MV-4-11 (cell line): ENCODE data around the gene ZNF836.

Experiments used
- DNase-seq: peaks from one replicate; lab custom pipeline; 2025; lab: John Stamatoyannopoulos, UW

ZNF836 gene

DNA sequence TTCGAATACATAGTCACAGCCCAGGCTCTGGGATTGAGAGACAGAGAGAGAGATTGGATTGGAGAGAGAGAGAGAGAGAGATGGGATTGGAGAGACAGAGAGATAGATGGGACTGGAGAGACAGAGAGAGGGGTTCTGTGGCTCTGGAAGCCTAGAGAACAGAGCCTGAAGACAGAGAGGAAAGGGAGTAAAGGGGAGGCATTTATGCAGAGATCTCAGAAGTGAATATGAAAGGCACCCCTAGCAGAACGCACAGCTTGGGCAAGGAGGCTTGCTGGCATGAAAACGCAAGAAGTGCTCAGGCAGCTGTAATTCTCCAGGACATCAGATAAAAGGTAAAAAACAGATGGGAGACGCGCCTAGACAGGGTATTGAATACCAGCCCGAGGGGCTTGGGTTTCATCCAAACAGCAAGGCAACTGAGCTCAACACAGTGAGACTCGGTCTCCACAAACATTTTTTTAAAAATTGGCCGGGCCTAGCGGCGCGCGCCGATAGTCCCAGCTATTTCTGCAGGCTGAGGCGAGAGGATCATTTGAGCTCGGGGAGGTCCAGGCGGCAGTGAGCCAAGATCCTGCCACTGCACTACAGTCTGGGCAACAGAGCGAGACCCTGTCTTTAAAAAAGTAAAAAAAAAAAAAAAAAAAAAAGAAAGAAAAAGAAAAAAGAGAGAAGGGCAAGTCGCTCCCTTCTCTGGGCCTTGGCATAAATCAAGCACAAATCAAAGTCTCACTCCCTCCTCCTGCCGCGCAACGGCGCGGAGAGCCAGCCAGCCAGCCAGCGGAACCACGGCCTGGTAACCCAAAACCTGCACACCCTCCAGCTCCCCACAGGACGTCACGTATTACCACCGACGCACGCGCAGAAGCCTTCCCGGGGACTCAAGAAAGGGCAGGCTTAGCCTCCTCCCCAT is 17.7 kb upstream of the ZNF836 start:
- DNase-seq: no peak

DNA sequence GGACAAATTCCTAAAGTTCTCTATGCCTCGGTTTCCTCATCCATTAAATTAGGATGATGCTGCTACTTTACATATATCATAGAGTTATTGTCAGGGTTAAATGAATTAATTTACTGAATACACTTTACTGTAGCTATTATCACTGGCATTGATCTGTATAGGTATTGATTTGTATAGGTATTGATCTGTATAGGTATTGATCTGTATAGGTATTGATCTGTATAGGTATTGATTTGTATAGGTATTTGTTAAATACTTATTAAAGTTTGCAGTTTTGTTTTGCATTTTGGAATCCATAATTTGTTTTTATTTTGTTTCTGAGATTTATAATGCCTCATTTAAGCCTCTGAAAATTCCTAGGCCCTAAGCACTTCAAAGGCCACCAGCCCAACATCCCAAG is 16.0 kb upstream of the ZNF836 start:
- DNase-seq: no peak

DNA sequence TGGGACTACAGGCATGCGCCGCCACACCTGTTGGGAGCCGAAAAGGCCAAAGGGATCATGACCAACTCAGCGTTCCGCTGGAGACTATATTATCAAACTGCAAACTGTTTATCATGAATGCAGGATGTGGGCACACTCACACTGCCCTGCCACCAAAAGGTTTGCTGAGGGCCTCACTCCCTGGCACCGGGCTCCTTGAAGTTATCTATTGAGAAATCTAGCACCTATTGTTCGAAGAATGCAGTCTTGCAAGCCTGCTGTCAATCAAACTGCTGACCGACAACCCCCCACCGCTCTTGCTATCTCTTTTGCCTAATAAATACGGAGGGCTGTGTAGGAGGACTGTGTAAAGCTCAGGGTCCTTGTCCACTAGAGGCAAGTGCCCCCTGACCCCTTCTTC is 5.2 kb upstream of the ZNF836 start:
- no peak for DNase-seq

DNA sequence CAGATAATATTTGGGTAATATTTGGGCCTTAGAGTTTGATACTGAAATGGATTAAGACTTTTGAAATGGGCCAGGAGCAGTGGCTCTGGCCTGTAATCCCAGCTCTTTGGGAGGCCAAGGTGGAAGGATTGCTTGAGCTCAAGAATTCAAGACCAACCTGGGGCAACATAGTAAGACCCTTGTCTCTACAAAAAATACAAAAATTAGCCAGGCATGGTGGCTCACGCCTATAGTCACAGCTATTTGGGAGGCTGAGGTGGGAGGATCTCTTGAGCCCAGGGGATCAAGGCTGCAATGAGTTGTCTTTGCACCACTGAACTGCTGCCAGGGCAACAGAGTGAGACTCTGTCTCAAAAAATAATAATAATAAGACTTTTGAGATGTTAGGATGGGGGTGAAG is 926 bp upstream of the ZNF836 start:
- DNase-seq: no peak

DNA sequence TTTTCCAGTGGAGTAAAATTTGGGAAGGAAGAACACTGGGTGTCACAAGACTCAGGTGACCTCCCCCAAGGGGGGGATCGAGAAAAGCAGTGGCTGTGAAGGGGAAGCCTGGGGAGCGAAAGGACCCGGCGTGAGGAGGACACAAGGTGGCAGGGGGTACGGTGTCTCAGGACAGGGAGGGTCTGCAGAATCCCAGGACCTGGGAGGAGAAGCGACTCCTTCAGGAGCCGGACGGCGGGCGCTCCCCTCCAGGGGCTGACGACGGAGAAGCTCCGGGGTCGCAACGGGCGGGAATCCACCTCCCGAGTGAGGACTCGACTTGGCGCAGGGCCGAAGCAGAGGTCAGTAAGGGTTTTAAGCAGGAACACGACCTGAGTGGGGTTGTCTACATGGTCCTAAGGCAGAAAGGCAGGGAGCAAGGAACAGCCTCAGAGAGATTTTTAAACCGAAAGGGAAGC is 529 bp downstream of the ZNF836 start:
- no peak for DNase-seq

DNA sequence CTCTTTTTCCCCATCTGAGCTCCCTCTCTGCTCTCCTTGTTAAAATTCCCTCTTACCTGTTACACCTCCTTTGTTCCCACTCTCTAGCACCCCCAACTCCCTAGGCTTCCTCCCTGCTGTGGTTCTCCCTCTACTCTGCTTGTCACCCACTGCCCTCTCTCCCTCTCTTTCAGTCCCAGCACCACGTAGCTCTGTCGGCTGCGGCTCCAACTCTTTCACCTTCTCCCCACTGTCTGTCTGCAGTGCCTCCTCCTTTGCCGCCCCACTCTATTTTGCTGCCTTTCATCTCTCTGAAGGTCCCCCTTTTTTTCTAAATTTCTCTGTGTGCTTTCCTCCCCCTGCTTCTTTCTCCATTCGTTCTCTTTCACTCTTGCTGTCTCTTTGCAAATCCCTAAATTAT is 1.1 kb downstream of the ZNF836 start:
- DNase-seq: no peak

DNA sequence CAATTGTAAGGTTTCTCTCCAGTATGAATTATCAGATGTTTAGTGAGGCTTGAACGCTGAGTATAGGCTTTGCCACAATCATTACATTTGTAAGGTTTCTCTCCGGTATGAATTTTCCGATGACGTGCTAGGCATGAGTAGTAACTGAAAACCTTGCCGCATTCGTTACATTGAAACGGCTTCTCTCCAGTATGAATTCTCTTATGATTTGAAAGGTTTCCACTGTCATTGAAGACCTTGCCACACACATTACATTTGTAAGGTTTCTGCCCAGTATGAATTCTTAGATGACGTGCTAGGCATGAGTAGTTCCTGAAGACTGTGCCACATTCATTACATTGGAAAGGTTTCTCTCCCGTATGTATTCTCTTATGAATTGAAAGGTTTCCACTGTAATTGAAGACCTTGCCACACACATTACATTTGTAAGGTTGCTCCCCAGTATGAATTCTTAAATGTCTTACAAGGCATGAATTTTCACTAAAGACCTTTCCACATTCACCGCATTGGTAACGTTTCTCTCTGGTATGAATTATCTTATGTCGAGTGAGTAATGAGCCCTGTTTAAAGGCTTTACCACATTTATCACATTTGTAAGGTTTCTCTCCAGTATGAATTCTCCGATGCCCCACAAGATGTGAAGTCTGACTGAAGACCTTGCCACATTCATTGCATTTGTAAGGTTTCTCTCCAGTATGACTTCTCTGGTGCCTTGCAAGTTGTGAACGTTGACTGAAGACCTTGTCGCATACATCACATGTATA is 15.6 kb downstream of the ZNF836 start:
- DNase-seq: no peak

DNA sequence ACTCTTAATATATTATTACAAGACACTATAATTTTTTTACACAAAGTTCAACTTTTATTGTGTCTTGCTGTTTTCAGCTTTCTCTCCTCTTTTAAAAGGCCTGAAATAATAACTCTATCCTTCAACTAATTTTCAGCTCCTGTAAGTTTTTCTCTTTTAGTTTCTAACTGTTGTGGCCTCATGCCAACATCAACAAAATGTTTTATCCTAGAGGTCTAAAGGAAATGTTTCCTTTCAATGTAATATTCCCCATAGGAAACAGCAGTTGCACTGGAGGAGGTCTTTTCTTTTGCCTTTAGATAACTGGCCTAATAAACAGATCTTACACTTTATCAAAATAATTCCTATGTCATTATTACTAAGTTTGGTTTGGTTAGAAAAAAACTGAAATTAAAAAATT is 23.2 kb downstream of the ZNF836 start:
- DNase-seq: no peak

DNA sequence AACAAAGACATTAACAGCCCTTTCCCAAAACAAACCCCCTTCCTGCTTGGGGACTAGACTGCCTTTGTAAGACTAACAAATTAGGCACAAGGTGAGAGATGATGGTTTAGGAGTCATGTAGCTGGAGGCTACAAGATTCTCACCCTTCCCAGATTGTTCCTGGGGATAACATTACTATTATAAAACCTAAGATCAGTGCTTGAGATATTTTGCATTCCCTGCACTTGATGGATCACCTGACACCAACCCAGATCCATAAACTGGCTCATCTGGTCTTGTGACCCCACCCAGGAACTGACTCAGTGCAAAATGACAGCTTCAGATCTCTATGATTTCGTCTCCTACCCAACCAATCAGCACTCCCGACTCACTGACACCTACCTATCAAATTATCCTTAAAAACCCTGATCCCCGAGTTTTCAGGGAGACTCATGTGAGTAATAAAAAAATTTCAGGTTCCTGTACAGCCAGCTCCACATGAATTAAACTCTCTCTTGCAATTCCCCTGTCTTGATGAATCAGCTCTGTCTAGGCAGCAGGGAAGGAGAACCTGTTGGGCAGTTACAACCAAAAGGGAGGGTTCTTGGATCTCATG is 29.3 kb downstream of the ZNF836 start:
- DNase-seq: no peak

DNA sequence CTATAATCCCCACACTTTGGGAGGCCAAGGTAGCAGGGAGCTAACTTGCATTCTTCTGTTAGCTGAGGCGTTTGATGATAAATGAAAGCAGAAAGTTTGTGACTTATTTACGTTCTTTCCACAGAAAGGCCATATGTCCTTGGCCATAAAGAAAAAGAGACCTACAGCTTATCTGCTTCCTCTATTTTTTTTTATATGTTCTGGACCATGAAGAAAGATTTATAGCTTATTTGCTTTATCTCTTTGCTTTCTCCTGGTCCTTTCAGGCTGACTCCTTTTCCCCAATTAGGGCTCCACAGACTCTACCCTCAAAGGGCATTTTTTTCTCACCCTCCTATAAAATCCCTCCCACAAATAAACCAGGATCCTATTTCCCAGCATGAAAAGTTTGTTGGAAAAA is 30.2 kb downstream of the ZNF836 start:
- no peak for DNase-seq

DNA sequence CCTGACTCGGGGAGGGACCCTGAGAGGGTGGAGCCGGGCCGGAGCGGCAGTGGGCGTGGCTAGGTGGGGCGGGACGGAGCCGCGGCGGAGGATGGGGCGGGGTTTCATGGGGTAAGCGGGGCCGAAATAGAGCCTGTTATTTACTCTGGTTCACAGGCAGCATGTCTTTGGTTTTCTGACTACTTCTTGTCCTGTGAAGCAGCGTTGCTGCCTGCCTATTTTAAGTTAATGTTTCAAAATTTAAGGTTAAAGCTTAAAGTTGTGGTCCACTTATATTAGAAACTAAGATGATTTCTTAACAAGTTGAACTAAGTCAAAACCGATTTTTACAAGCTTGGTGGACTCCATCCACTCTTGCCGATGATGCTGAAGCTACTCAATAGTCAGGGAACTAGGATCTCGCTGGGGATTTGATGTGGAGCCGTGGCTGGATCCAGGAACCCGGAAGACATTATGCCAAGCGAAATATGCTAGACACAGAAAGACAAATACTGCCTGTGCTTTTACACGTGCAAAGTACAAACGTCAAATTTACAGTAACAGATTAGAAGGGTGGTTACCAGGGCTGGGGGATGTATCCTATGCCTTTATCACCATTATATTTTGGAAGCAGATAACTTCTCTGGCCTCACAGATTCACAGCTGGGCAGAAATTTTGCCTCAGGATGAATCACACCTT is 31.2 kb downstream of the ZNF836 start:
- DNase-seq: no peak

DNA sequence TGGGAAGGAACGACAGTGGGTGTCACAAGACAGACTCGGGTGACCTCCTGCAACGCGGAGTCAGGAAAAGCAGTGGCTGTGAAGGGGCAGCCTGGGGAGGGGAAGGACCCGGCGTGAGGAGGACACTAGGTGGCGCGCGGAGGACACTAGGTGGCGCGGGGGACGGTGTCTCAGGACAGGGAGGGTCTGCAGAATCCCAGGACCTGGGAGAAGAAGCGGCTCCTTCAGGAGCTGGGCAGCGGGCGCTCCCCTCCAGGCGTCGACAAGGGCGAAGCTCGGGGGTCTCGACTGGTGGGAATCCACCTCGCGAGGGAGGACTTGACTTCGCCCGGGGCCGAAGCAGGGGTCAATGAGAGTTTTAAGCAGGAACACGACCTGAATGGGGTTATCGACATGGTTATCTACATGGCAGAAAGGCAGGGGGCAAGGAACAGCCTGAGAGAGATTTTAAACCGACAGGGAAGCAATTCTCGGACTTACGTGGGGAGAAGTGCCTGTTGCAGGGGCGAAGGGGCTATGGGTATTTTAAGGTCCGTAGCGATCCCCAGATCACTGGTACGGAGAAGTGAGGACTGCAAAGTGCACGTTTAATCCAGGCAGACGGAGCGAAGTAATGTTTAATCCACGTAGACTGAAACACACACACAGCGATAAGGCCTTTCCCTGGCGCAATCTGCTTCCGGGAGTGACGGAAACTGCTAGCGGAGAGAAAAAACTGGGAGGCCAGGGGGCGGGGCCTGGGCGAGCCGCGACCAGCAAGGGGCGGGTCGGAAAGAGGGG is 32.0 kb downstream of the ZNF836 start, which contains the start of gene ZNF616:
TSS of gene ZNF616 (minus strand) at position 687 of the 780 bp plus-strand sequence. CDS start 9,426 bp downstream, outside the sequence.
- DNase-seq: peak; percentile 94

DNA sequence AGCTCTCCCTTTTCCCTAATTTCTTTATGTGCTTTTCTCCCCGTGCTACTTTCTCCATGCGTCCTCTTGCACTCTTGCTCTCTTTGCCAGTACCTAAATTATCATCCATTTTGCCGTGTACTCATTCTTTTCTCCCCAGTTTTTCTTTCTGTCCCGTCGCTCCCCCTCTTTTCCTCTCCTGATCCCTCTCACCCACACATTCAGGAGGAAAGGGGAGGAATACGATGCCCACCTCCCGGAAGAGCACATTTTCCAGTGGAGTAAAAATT is 32.5 kb downstream of the ZNF836 start:
- no peak for DNase-seq

DNA sequence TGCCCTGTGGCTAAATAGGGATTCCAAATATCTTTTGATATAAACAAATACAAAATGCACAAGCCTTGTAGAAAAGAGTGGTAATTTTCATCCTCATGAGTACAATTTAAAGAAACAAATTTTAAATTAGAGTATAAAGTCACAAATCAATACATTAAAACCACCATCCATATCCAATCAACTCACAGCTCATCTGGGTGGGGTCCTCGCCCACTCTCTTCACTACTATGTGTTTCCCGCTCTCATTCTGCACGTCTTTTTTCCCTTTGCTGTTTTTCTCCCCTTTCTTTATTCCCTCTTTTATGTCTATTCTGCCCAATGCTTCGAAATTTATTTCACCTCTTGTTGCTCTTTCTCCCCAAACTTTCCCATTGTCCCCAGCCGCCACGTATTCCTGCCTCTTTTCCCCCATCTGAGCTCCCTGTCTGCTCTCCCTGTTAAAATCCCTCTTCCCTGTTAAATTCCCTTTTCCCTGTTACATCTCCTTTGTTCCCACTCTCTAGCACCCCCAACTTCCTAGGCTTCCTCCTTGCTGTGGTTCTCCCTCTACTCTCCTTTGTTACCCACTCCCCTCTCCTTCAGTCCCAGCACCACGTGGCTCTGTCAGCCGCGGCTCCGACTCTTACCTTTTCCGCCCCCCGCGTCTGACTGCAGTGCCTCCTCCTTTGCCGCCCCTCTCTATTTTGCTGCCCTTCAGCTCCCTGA is 33.0 kb downstream of the ZNF836 start:
- DNase-seq: no peak

DNA sequence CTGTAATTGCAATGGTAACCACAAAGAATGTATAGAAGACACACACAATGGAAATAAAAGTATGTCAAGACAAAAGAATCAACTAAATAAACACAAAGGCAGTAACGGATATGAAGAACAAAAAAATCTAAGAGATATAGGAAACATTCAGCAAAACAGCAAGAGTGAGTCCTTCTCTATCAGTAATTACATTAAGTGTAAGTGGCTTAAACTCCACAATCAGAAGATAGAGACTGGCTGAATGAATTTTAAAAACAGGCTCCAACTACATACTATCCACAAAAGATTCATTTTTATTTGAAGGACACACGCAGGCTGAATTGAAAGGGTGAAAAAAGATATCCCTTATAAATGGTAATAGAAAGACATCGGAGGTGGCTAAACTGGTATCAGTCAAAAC is 51.1 kb downstream of the ZNF836 start:
- DNase-seq: no peak

DNA sequence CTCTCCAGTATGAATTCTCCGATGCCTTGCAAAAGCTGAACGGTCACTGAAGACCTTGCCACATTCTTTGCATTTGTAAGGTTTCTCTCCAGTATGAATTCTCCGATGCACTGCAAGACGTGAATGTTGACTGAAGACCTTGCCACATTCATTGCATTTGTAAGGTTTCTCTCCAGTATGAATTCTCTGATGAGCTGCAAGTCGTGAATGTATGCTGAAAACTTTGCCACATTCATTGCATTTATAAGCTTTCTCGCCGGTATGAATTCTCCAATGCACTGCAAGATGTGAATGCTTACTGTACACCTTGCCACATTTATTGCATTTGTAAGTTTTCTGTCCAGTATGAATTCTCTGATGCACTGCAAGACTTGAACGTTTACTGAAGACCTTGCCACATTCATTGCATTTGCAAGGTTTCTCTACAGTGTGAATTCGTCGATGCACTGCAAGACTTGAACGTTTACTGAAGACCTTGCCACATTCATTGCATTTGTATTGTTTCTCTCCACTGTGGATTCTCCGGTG is 55.8 kb downstream of the ZNF836 start:
- DNase-seq: no peak

DNA sequence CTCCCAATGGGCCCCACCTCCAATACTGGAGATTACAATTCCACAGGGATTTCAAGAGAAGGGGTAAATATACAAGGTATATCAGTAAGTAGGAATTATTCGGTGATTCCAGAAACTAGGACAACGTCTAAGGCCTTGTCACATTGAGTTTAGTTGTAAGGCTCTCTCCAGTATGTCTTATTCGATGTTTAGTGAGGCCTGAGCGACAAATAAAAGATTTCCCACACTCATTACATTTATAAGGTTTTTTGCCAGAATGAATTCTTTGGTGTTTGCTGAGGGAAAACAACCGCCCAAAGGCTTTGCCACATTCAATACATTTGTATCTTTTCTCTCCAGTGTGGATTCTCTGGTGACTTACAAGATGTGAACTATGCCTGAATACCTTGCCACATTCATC is 56.7 kb downstream of the ZNF836 start:
- no peak for DNase-seq

DNA sequence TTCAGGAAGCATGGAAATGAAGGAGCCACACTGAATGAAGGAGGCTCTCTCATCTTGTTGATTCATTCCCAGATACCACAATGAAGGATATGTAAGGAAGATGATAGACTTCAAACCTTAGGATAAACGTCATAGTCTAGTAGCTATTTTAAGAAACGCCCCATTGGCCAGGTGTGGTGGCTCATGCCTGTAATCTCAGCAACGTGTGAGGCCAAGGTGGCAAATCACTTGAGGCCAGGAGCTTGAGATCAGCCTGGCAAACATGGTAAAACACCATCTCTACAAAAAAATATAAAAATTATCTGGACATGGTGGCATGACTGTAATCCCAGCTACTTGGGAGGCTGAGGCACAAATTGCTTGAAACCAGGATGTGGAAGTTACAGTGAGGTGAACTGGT is 58.8 kb downstream of the ZNF836 start:
- DNase-seq: no peak

DNA sequence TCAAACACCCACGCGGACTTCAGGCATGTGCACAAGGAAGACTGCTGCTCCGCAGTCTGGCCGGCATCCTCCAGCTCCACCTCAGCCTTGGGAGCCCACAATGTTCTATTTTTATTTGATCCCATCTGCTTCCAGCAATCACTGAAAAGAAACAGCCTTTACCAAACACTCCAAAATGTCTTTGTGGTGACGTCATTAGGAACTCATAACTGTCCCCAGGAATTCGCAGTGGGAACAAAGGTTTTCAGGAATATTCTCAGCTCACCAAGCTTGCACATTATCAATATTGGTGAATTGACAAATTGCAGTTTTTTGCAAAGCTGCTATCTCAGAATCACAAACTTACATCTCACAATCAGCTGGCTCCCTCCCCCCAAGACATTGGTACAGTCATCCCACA is 60.6 kb downstream of the ZNF836 start:
- no peak for DNase-seq
